Spleen (tissue), 11 donors: ENCODE results near the gene AHCY. TPM values are rescaled to one million over a fixed set of nuclear protein-coding genes. Genes with fewer than 3 reads are reported as not detected.
"Not testable (repeated sequence)": the region's sequence is repeated elsewhere in the genome, so short reads cannot be mapped to it uniquely, and the experiment has no call there.

ENCODE experiments used
- DNase-seq: peaks from one replicate; pipeline ENCODE4 v3.0.0-alpha.2; 2020
- H3K27ac ChIP-seq, 8 donors: fragments of 200-600 bp; sonication (generic) in 7 of 8; 1 replicate in 4 of 8; 2 replicates in 4 of 8; pipeline versions ENCODE4 v1.5.0 to v1.8.0; 2016 to 2021; ENCODE audit warnings: inconsistent platforms in 4 of 8, mild to moderate bottlenecking in 4 of 8, moderate library complexity in 1 of 8
- H3K27me3 ChIP-seq, 7 donors: fragments of 200-600 bp; sonication (generic) in 6 of 7; replicated peaks in 1 of 7; 1 replicate in 4 of 7; 2 replicates in 3 of 7; pipeline versions ENCODE4 v1.5.0 to v1.8.0; 2016 to 2021; ENCODE audit warnings: inconsistent platforms in 3 of 7, mild to moderate bottlenecking in 1 of 7
- H3K36me3 ChIP-seq, 6 donors: fragments of 200-600 bp; sonication (generic) in 5 of 6; 1 replicate in 4 of 6; 2 replicates in 2 of 6; pipeline versions ENCODE4 v1.5.0 to v1.8.0; 2016 to 2021; ENCODE audit warnings: inconsistent platforms in 2 of 6
- H3K4me1 ChIP-seq, 6 donors: fragments of 200-600 bp; sonication (generic) in 5 of 6; 1 replicate in 3 of 6; 2 replicates in 3 of 6; pipeline versions ENCODE4 v1.5.0 to v1.8.0; 2016 to 2021; ENCODE audit warnings: inconsistent platforms in 3 of 6
- H3K4me3 ChIP-seq, 8 donors: fragments of 200-600 bp; sonication (generic) in 7 of 8; 1 replicate in 4 of 8; 2 replicates in 4 of 8; pipeline versions ENCODE4 v1.5.0 to v1.8.0; 2016 to 2021; ENCODE audit warnings: inconsistent platforms in 4 of 8, mild to moderate bottlenecking in 4 of 8, moderate library complexity in 2 of 8
- H3K9me3 ChIP-seq, 8 donors: fragments of 200-600 bp; sonication (generic) in 7 of 8; 1 replicate in 4 of 8; 2 replicates in 4 of 8; pipeline versions ENCODE4 v1.5.0 to v1.8.0; 2016 to 2021; ENCODE audit warnings: inconsistent platforms in 4 of 8
- POLR2A ChIP-seq, 3 donors: fragments of 450-650 bp; IDR thresholded peaks; one replicate each; pipeline ENCODE4 v1.5.1; 2017; ENCODE audit warnings: antibody characterized with exemption in 3 of 3, mild to moderate bottlenecking in 1 of 3
- POLR2AphosphoS5 ChIP-seq, 3 donors: sonication (generic); formaldehyde crosslinking; IDR thresholded peaks; one replicate each; pipeline ENCODE4 v1.5.1; 2017; ENCODE audit warnings: antibody characterized with exemption in 3 of 3
- WGBS, 5 donors: extraction: QIAGEN DNeasy Blood & Tissue Kit in 3 of 5; methylation state at CpG; one replicate each; pipeline versions ENCODE4 v1.1.5 to v1.1.7; 2013 to 2018; 5-methylcytosine and 5-hydroxymethylcytosine counted together
- intact Hi-C: fragments of 100-400 bp; cut with DNase I; formaldehyde crosslinking; loops from one replicate; pipeline ENCODE4 v1.15.0; 2023; ENCODE audit warnings: low total_unique reads
- polyA plus RNA-seq, 3 donors: library from polyadenylated mRNA; stranded (reverse); fragments of 200-250 nt; gene quantifications; one replicate each; pipeline ENCODE4 v1.2.1, GENCODE V29; 2013
- total RNA-seq, 7 donors: library from RNA; depleted of rRNA in 3 of 7; stranded (reverse); fragments of >200 nt in 3 of 7; fragmentation: NEBNext Ultra II Directional in 4 of 7; extraction: Animal tissue kit (Norgen Biotek cat#: 25700) in 4 of 7; gene quantifications; one replicate each; pipeline versions ENCODE4 v1.1.0 to v1.2.1, GENCODE V29; 2016 to 2021
- TF ChIP-seq, protein P1 (sequence below), 11 experiments: fragments of 200-600 bp in 7 of 11; fragments of 450-650 bp in 4 of 11; sonication (generic) in 4 of 11; IDR thresholded peaks in 8 of 11; conservative IDR thresholded peaks in 3 of 11; 1 replicate in 7 of 11; 2 replicates in 4 of 11; pipeline versions ENCODE4 v1.4.0 to v1.8.0; 2016 to 2021; ENCODE audit warnings: antibody characterized with exemption in 11 of 11, inconsistent platforms in 4 of 11, mild to moderate bottlenecking in 1 of 11
- donor health status: healthy with polysubstance abuse.
- donor health status: DM: no; HTN: no; CAD: no; lungs with moderate emphysema.
- donor health status: DM: no; HTN: no; CAD: no.
- donor health status: Bipolar disorder and iron deficiency.
- donor health status: healthy.
- donor health status: DM: no; HTN: no; CAD: no.
- donor health status: DM: yes; HTN: yes; CAD: no.

Gene AHCY
- total and polyA plus RNA-seq, 10 donors, result 35.0 to 67.1 (median 46.7) TPM

DNA sequence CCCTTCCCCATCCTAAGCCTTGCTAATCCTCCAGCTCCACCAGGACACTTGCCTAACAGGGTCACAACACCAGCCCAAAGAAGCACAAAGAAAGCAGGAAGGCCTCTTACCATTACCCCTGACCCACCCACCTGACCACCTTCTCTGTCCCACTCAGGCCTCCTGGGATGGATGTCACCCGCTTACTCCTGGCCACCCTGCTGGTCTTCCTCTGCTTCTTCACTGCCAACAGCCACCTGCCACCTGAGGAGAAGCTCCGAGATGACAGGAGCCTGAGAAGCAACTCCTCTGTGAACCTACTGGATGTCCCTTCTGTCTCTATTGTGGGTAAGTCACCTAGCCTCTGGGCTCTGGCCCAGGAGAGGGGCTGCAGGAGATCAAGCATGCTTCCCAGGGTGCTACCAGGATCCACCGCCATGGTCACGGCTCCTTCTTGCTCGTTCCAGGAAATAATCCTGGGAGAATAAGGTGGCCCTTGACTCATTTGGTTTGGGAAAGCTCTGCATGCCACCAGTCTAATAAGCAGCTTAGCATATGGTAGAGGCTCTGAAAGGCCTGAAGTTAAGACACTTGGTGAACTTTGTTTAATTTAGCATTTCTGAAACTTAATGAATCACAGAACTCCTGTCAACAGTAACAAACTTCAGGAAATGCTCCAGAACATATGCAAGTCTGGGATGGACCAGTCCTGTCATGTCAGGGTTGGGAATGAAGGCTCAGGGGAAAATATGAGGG, 42.8 kb downstream of the AHCY start:
- H3K27me3 ChIP-seq, result no peaks in the 10 kb centered on the region
- no peak overlapping the region for H3K27ac ChIP-seq
- no peak overlapping the region for H3K4me3 ChIP-seq
- no peak for DNase-seq
- intact Hi-C loops, result no loop called here
- H3K4me1 ChIP-seq, result peaks cover 0 to 16% (median 7%) of the 10 kb centered on the region in 6 donors
- H3K9me3 ChIP-seq, result no peaks in the 10 kb centered on the region
- 89 to 93% (median 92%) methylated on average over 5 of the region's 5 CpGs for WGBS, 5 donors
- H3K36me3 ChIP-seq, result no peaks in the 10 kb centered on the region
- TF ChIP-seq, protein P1, sequence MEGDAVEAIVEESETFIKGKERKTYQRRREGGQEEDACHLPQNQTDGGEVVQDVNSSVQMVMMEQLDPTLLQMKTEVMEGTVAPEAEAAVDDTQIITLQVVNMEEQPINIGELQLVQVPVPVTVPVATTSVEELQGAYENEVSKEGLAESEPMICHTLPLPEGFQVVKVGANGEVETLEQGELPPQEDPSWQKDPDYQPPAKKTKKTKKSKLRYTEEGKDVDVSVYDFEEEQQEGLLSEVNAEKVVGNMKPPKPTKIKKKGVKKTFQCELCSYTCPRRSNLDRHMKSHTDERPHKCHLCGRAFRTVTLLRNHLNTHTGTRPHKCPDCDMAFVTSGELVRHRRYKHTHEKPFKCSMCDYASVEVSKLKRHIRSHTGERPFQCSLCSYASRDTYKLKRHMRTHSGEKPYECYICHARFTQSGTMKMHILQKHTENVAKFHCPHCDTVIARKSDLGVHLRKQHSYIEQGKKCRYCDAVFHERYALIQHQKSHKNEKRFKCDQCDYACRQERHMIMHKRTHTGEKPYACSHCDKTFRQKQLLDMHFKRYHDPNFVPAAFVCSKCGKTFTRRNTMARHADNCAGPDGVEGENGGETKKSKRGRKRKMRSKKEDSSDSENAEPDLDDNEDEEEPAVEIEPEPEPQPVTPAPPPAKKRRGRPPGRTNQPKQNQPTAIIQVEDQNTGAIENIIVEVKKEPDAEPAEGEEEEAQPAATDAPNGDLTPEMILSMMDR (IDR thresholded peaks at IDR 0.05 in 8 of 11, conservative IDR thresholded peaks at IDR 0.05 in 3 of 11), result no peak
- TF ChIP-seq POLR2A (IDR thresholded peaks at IDR 0.05) (no peak), POLR2AphosphoS5 (IDR thresholded peaks at IDR 0.05) (no peak)

DNA sequence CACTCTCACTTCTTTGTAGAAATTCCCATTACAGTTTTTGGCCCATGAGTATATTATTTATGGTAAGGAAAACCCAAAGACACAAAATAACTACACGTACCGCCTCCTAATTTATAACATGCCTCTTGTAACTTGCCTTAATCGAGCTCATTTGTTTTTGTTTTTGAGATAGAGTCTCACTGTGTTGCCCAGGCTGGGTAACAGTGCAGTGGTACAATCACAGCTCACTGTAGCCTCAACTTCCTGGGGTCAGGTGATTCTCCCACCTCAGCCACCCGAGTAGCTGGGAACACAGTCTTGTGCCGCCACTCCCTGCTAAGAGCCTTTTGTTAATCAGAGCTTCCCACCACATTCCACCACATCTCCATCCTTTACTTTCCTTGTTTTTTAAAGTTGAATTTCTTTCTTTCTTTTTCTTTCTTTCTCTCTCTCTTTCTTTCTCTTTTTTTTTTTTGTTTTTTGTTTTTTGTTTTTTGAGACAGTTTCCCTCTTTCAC, 46.5 kb downstream of the AHCY start:
- no peak overlapping the region for H3K27ac ChIP-seq
- DNase-seq, result no peak

DNA sequence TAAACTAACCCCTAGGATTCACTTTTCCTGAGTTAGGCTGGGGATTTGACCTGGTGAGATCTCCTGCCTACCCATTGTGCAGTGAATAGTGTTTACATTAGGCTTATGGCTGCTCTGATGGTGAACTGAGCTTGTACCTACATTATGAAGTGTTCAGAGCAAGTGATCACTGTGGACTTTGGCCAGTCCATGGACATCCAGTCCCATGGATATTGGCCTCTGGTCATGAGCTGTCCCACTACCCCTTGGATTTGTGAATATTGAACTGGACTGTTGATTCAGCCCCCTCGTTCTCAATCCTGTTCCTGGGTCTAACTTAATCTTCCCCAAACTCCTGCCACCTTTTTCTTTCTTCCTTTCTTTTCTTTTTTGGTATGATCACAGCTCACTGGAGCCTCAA, 48.2 kb downstream of the AHCY start:
- H3K4me3 ChIP-seq, result no peak overlapping the region
- H3K27me3 ChIP-seq, result no peaks in the 10 kb centered on the region
- 77 to 89% (median 84%) methylated on average over 1 of the region's 1 CpG for WGBS, 5 donors
- H3K4me1 ChIP-seq, result peaks cover 0 to 3% (median 0%) of the 10 kb centered on the region in 6 donors
- H3K9me3 ChIP-seq, result no peaks in the 10 kb centered on the region
- intact Hi-C loops, result no loop called here
- DNase-seq, result no peak
- TF ChIP-seq POLR2AphosphoS5 (IDR thresholded peaks at IDR 0.05) (no peak), POLR2A (IDR thresholded peaks at IDR 0.05) (no peak)
- TF ChIP-seq, protein P1 (IDR thresholded peaks at IDR 0.05 in 8 of 11, conservative IDR thresholded peaks at IDR 0.05 in 3 of 11), result no peak
- H3K36me3 ChIP-seq, result no peaks in the 10 kb centered on the region
- H3K27ac ChIP-seq, result no peak overlapping the region

More for the DNA sequence above, 46.5 kb downstream of the AHCY start:
- no peaks in the 10 kb centered on the region for H3K36me3 ChIP-seq
- TF ChIP-seq POLR2A (IDR thresholded peaks at IDR 0.05) (no peak), POLR2AphosphoS5 (IDR thresholded peaks at IDR 0.05) (no peak)
- TF ChIP-seq, protein P1 (IDR thresholded peaks at IDR 0.05 in 8 of 11, conservative IDR thresholded peaks at IDR 0.05 in 3 of 11), result no peak
- H3K9me3 ChIP-seq, result no peaks in the 10 kb centered on the region
- H3K4me1 ChIP-seq, result no peaks in the 10 kb centered on the region
- no peak overlapping the region for H3K4me3 ChIP-seq
- intact Hi-C loops, result no loop called here
- WGBS, 5 donors, result 68 to 84% (median 75%) methylated on average over 5 of the region's 5 CpGs
- H3K27me3 ChIP-seq, result no peaks in the 10 kb centered on the region

- WGBS, 5 donors, result 73 to 78% (median 76%) methylated on average over 6 to 7 of the region's 7 CpGs
- H3K27me3 ChIP-seq, intact Hi-C loops: not testable (repeated sequence)
Observed at GRCh38 chr20:34252431-34253086, 50.6 kb downstream of the AHCY start.

More at GRCh38 chr20:34252431-34253086, 50.6 kb downstream of the AHCY start:
- DNase-seq, H3K27ac ChIP-seq, H3K36me3 ChIP-seq, H3K9me3 ChIP-seq, H3K4me3 ChIP-seq: not testable (repeated sequence)
- H3K4me1 ChIP-seq, result peaks cover 0 to 19% (median 12%) of the 10 kb centered on the region in 6 donors
